Activated B cell treated with CpG ODN at 0.5 μM for 24 hours (primary cell): ENCODE results near the gene PPP1R9B. TPM values are rescaled to one million over a fixed set of nuclear protein-coding genes. Genes with fewer than 3 reads are reported as not detected.

ENCODE experiments used
- ATAC-seq: fragments of 200-7000 bp; cut with Tn5 transposase; one replicate; pipeline ENCODE4 v1.10.0; 2021; ENCODE audit warnings: low read depth, mild to moderate bottlenecking, moderate library complexity
- CTCF ChIA-PET: fragments of 350-600 bp; sonication (Branson Sonifier 250); formaldehyde crosslinking; loops from one replicate; lab custom pipeline; 2021; ENCODE audit warnings: antibody characterized with exemption; lab: Charles Lee
- POLR2A ChIA-PET: fragments of 350-600 bp; sonication (Branson Sonifier 250); formaldehyde crosslinking; loops from one replicate; lab custom pipeline; 2021; ENCODE audit warnings: antibody characterized with exemption; lab: Charles Lee
- DNase-seq: peaks from one replicate; pipeline ENCODE4 v3.0.0; 2022
- H3K27ac Mint-ChIP-seq: one replicate; pipeline ENCODE4 v1.8.0; 2020; ENCODE audit warnings: mixed read lengths
- H3K27me3 Mint-ChIP-seq: one replicate; pipeline ENCODE4 v1.8.0; 2021; ENCODE audit warnings: mixed read lengths
- H3K36me3 Mint-ChIP-seq: one replicate; pipeline ENCODE4 v1.8.0; 2021; ENCODE audit warnings: low read depth, mixed read lengths
- H3K4me1 Mint-ChIP-seq: one replicate; pipeline ENCODE4 v1.8.0; 2021; ENCODE audit warnings: mixed read lengths
- H3K4me3 Mint-ChIP-seq: one replicate; pipeline ENCODE4 v1.8.0; 2020; ENCODE audit warnings: mild to moderate bottlenecking, mixed read lengths
- H3K9me3 Mint-ChIP-seq: one replicate; pipeline ENCODE4 v1.8.0; 2020; ENCODE audit warnings: mixed read lengths
- intact Hi-C: fragments of 100-400 bp; cut with micrococcal nuclease; formaldehyde crosslinking; loops from one replicate; pipeline ENCODE4 v1.15.1; 2024
- total RNA-seq: library from RNA; stranded (reverse); gene quantifications from 2 replicates; pipeline ENCODE4 v1.2.3, GENCODE V29; 2022
- TF ChIP-seq, protein P1 (sequence below): fragments of 200-600 bp; IDR thresholded peaks from one replicate; pipeline ENCODE4 v1.8.0; 2022; ENCODE audit warnings: antibody characterized with exemption, mild to moderate bottlenecking

The PPP1R9B gene
- total RNA-seq, 1 donor from 2014 or later, result 313 TPM

DNA sequence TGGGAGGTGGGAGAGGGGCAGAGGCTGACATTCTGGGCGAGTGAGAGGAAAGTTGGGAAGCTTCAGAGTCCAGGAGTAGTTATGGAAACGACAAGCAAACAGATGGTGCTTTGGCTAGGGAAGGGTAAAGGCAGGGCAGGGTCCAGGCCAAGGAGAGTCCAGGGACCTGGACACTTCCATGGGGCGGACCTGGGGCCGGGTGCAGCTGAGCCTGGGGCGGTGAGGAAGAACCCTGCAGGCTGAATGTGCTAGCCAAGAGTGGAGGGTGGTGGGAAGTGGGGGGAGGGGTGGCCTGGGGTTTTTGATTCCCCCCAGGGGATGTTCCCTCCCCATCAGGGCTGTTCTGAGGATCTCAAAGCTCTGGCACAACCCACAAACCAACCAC lies 2.6 kb downstream of the PPP1R9B start:
- no peaks in the 10 kb centered on the region for H3K27me3 Mint-ChIP-seq
- POLR2A ChIA-PET, result interaction anchor here (0.6 to 7.1 kb wide), 20 partner anchors 8 to 1166 kb away, joined by 3 to 82 read pairs (median 6); partner anchors contain the start of genes FAM117A, LRRC59, PDK2 and SAMD14
- H3K4me3 Mint-ChIP-seq, result peak overlapping the region; percentile 100
- peaks cover 69% of the 10 kb centered on the region for H3K36me3 Mint-ChIP-seq
- ATAC-seq (peak; percentile 4), DNase-seq (no peak)
- TF ChIP-seq, protein P1, sequence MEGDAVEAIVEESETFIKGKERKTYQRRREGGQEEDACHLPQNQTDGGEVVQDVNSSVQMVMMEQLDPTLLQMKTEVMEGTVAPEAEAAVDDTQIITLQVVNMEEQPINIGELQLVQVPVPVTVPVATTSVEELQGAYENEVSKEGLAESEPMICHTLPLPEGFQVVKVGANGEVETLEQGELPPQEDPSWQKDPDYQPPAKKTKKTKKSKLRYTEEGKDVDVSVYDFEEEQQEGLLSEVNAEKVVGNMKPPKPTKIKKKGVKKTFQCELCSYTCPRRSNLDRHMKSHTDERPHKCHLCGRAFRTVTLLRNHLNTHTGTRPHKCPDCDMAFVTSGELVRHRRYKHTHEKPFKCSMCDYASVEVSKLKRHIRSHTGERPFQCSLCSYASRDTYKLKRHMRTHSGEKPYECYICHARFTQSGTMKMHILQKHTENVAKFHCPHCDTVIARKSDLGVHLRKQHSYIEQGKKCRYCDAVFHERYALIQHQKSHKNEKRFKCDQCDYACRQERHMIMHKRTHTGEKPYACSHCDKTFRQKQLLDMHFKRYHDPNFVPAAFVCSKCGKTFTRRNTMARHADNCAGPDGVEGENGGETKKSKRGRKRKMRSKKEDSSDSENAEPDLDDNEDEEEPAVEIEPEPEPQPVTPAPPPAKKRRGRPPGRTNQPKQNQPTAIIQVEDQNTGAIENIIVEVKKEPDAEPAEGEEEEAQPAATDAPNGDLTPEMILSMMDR, result no peak
- peaks cover 57% of the 10 kb centered on the region for H3K4me1 Mint-ChIP-seq
- peak overlapping the region; percentile 96 for H3K27ac Mint-ChIP-seq
- no peaks in the 10 kb centered on the region for H3K9me3 Mint-ChIP-seq
- CTCF ChIA-PET, result interaction anchor here (0.7 to 7.2 kb wide), 9 partner anchors 7 to 54 kb away, joined by 3 to 64 read pairs (median 4); partner anchors contain the start of gene PDK2
- intact Hi-C loops, result loop anchor here (1.0 to 10.0 kb wide), 5 partner anchors 8 to 383 kb away; partner anchors contain the start of genes FAM117A and SAMD14

DNA sequence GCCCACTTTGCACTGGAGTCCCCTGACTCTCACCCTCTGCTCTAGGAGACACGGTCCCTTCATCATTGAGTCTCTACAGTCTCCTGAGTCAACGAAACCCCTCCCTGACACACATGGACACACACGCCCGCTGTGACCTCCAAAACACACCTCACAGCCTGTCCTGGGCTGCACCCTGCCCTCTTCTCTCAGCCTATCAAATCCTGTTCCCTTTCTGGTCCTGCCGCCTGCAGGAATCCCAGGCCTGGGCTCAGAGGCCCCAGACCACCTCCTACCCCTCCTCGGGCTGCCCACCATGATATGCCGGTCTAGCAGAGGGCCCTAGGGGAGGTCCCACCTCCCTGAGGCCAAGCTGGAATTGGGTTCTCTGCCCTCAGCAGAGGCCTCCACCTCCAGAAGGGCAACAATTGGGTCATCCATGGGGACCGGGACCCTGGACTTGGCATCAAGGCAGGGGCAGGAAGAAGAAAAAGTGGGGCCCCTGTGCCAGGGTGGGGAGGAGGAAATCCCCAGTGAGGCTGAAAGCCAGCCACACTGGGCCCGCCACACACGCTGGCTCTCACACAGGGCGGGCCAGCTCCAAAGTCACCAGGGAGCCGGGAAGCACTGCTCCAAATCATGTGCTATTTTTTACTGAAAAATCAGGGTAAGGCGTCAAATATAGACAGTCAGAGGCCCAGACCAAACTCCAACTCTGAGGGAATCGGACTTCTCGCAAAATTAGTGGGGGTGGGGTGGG lies 3.4 kb downstream of the PPP1R9B start:
- POLR2A ChIA-PET, result interaction anchor here (0.6 to 7.1 kb wide), 17 partner anchors 7 to 1165 kb away, joined by 3 to 82 read pairs (median 6); partner anchors contain the start of genes FAM117A, SAMD14 and TOB1
- Mint-ChIP-seq H3K4me3 (peak overlapping the region; percentile 100), H3K36me3 (peaks cover 76% of the 10 kb centered on the region), H3K27me3 (no peaks in the 10 kb centered on the region), H3K4me1 (peaks cover 57% of the 10 kb centered on the region), H3K27ac (peak overlapping the region; percentile 96), H3K9me3 (no peaks in the 10 kb centered on the region)
- CTCF ChIA-PET, result interaction anchor here (0.8 to 7.2 kb wide), 2 partner anchors 14 to 22 kb away, joined by 3 to 64 read pairs; no protein-coding TSS in a partner anchor
- intact Hi-C loops, result loop anchor here (10.0 kb wide), 1 partner anchor 382 kb away; the partner anchor contains the start of gene FAM117A
- no peak for DNase-seq
- TF ChIP-seq, protein P1, result no peak
- peak; percentile 10 for ATAC-seq

DNA sequence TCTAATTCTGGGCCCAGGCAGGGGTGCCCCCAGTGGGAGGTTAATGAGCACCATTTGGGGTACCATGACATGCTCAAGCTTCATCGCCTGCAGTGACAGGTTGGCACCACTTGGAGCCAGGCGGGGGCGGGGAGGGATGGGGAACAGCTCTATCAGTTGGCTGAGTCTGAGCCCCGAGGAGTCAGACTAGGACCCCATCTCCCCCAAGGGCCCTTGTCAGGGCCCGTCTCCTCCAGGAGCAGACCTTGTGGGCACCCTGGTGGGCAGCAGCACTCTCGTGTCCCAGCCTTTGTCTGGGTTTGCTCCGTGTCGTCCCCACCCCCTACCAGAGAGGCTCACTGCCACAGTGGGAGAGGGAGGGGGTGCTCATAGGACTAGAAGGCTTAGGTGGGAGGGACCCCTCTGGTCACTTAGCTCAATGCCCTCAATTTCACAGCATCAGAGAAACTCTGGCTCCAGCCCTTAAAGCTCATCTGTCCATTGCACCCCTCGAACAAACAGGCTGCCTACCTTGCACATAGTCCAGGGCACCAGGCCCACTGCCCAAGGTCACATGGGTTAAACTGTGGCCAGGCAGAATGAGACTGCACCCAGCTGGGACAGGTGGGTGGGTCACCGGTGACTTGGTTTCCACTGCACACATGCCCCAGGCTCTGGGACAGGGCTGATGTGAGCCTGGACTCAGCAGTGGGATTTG lies 4.1 kb downstream of the PPP1R9B start:
- H3K9me3 Mint-ChIP-seq, result no peaks in the 10 kb centered on the region
- no peak for DNase-seq
- no peak for ATAC-seq
- H3K4me3 Mint-ChIP-seq, result peak overlapping the region; percentile 100
- H3K27me3 Mint-ChIP-seq, result no peaks in the 10 kb centered on the region
- TF ChIP-seq, protein P1, result no peak
- POLR2A ChIA-PET, result interaction anchor here (1.0 to 7.1 kb wide), 8 partner anchors 9 to 54 kb away, joined by 4 to 82 read pairs (median 7); partner anchors contain the start of gene SAMD14
- peaks cover 80% of the 10 kb centered on the region for H3K36me3 Mint-ChIP-seq
- H3K27ac Mint-ChIP-seq, result peak overlapping the region; percentile 96
- CTCF ChIA-PET, result interaction anchor here (1.0 to 7.2 kb wide), 3 partner anchors 9 to 28 kb away, joined by 3 to 64 read pairs (median 3); no protein-coding TSS in a partner anchor
- intact Hi-C loops, result loop anchor here (10.0 kb wide), 1 partner anchor 382 kb away; the partner anchor contains the start of gene FAM117A
- peaks cover 61% of the 10 kb centered on the region for H3K4me1 Mint-ChIP-seq

DNA sequence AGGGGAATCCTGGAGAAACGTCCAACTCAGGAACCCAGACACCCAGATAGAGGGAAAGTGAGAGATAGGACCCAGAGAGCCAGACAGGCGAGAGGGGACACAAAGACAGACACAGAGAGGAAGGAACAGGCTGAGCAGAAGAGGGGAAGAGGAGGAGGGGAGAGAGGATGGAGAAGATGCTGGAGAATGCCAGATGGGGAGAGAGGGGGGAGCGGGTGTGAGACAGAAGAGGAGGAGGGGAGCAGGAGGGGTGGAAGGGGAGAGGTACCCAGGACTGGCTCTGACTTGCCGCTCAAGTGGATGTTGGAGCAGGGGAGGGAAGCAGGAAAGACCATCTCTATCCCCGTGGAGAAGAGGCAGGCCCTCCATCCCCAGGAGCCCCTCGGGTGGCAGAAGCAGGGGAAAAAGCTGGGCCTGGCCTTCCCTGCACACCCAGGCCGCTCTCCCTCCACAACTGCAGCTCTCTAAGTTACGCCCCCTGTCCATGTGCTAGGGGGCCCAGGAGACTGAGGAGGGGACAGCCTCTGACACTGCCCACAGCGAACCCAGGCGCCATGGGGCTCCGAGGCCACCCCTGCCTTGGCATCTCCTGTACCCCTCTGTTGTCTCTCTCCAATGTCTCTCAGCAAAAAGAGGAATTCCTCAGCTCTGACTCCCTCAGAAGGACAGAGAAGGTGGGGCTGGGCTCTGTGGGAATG lies 4.8 kb downstream of the PPP1R9B start:
- H3K27me3 Mint-ChIP-seq, result no peaks in the 10 kb centered on the region
- POLR2A ChIA-PET, result interaction anchor here (1.0 to 7.1 kb wide), 8 partner anchors 9 to 54 kb away, joined by 3 to 82 read pairs (median 4); partner anchors contain the start of gene SAMD14
- CTCF ChIA-PET, result interaction anchor here (1.0 to 7.2 kb wide), 5 partner anchors 8 to 28 kb away, joined by 3 to 64 read pairs (median 4); no protein-coding TSS in a partner anchor
- peak overlapping the region; percentile 100 for H3K4me3 Mint-ChIP-seq
- TF ChIP-seq, protein P1, result no peak
- intact Hi-C loops, result loop anchor here (10.0 kb wide), 1 partner anchor 381 kb away; the partner anchor contains the start of gene FAM117A
- peaks cover 82% of the 10 kb centered on the region for H3K36me3 Mint-ChIP-seq
- peaks cover 68% of the 10 kb centered on the region for H3K4me1 Mint-ChIP-seq
- DNase-seq (no peak), ATAC-seq (no peak)
- H3K9me3 Mint-ChIP-seq, result no peaks in the 10 kb centered on the region
- H3K27ac Mint-ChIP-seq, result peak overlapping the region; percentile 96
